Suprapubic skin (tissue), 4 donors: ENCODE measurements around the gene HIVEP3. TPM values are rescaled to one million over a fixed set of nuclear protein-coding genes. Genes with fewer than 3 reads are reported as not detected.

ENCODE experiments used
- DNase-seq, 2 donors: peaks; one replicate each; pipeline ENCODE4 v3.0.0-alpha.2; 2019; ENCODE audit warnings: low spot score in 2 of 2
- H3K27ac ChIP-seq: fragments of 200-600 bp; sonication (generic); one replicate; pipeline ENCODE4 v1.5.1; 2019
- H3K27me3 ChIP-seq: fragments of 200-600 bp; sonication (generic); one replicate; pipeline ENCODE4 v1.5.1; 2019
- H3K36me3 ChIP-seq: fragments of 200-600 bp; sonication (generic); one replicate; pipeline ENCODE4 v1.5.1; 2019
- H3K4me1 ChIP-seq: fragments of 200-600 bp; sonication (generic); one replicate; pipeline ENCODE4 v1.5.1; 2019
- H3K4me3 ChIP-seq: fragments of 200-600 bp; sonication (generic); one replicate; pipeline ENCODE4 v1.5.1; 2019; ENCODE audit warnings: mild to moderate bottlenecking
- H3K9me3 ChIP-seq: fragments of 200-600 bp; sonication (generic); one replicate; pipeline ENCODE4 v1.5.1; 2019
- CTCF ChIP-seq, 2 donors: fragments of 200-600 bp in 1 of 2; fragments of 450-650 bp in 1 of 2; sonication (generic) in 1 of 2; IDR thresholded peaks; one replicate each; pipeline ENCODE4 v1.5.1; 2016 to 2019; ENCODE audit warnings: antibody characterized with exemption in 2 of 2, mild to moderate bottlenecking in 1 of 2, moderate library complexity in 1 of 2
- EP300 ChIP-seq: sonication (generic); formaldehyde crosslinking; IDR thresholded peaks from one replicate; pipeline ENCODE4 v1.6.1; 2017; ENCODE audit warnings: antibody characterized with exemption
- POLR2A ChIP-seq, 2 donors: fragments of 450-650 bp; IDR thresholded peaks; one replicate each; pipeline ENCODE4 v1.6.1; 2017; ENCODE audit warnings: antibody characterized with exemption in 2 of 2, mild to moderate bottlenecking in 2 of 2, moderate library complexity in 2 of 2
- POLR2AphosphoS5 ChIP-seq, 3 donors: sonication (generic); formaldehyde crosslinking; IDR thresholded peaks; one replicate each; pipeline ENCODE4 v1.6.1; 2017; ENCODE audit warnings: antibody characterized with exemption in 3 of 3
- WGBS: methylation state at CpG from one replicate; pipeline ENCODE4 v1.1.5; 2018; 5-methylcytosine and 5-hydroxymethylcytosine counted together
- total RNA-seq, 4 donors: library from RNA; depleted of rRNA; stranded (reverse); fragments of >200 nt; gene quantifications; one replicate each; pipeline ENCODE4 v1.1.0, GENCODE V29; 2016

The HIVEP3 gene
- total RNA-seq, 4 donors from 2014 or later: 11.3 to 23.9 (median 18.3) TPM

- no peak for TF ChIP-seq POLR2A (IDR thresholded peaks at IDR 0.05)
- TF ChIP-seq EP300: no peak
- TF ChIP-seq POLR2AphosphoS5 (IDR thresholded peaks at IDR 0.05): no peak
- no peak for TF ChIP-seq CTCF (IDR thresholded peaks at IDR 0.05)
- Histone ChIP-seq H3K4me1 (peaks cover 23% of the 10 kb centered on the region), H3K36me3 (no peaks in the 10 kb centered on the region), H3K4me3 (no peak overlapping the region), H3K9me3 (no peaks in the 10 kb centered on the region), H3K27ac (no peak overlapping the region), H3K27me3 (no peaks in the 10 kb centered on the region)
- DNase-seq: no peak
- 61% methylated on average over 3 of the region's 3 CpGs for WGBS
Observed at GRCh38 chr1:41784531-41785274, 134.0 kb downstream of the HIVEP3 start.

DNA sequence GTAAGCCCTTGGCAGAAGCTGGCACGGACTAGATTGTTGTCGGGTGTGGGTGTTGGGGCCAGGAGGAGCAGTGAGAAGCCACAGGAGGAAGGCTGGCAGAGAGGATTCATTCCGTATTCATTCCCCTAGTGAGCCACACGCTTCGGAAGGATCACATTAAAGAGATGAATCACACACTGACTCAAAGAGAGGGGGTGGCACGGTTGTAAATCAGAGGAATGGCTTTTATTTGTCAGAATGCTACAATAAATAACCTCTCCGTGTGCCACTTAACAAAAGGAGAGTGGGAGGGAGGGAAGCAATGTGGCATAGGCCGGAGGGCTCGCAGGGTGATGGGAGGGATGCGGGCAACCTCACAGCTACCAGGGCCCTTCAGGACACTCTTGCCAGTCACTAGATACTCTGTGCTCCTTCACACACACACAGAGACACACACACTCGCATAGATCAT lies 135.5 kb downstream of the HIVEP3 start:
- Histone ChIP-seq H3K4me1 (peaks cover 23% of the 10 kb centered on the region), H3K27me3 (no peaks in the 10 kb centered on the region), H3K9me3 (no peaks in the 10 kb centered on the region), H3K4me3 (no peak overlapping the region), H3K27ac (no peak overlapping the region), H3K36me3 (no peaks in the 10 kb centered on the region)
- WGBS: 28% methylated on average over 11 of the region's 11 CpGs
- no peak for DNase-seq
- no peak for TF ChIP-seq EP300
- TF ChIP-seq CTCF (IDR thresholded peaks at IDR 0.05): no peak
- no peak for TF ChIP-seq POLR2A (IDR thresholded peaks at IDR 0.05)
- no peak for TF ChIP-seq POLR2AphosphoS5 (IDR thresholded peaks at IDR 0.05)

GRCh38 chr1:41780916-41781315 lies 137.8 kb downstream of the HIVEP3 start:
- 99% methylated on average over 3 of the region's 3 CpGs for WGBS
- no peaks in the 10 kb centered on the region for H3K36me3 ChIP-seq
- TF ChIP-seq POLR2A (IDR thresholded peaks at IDR 0.05) (no peak), CTCF (IDR thresholded peaks at IDR 0.05) (no peak), EP300 (no peak), POLR2AphosphoS5 (IDR thresholded peaks at IDR 0.05) (no peak)
- no peaks in the 10 kb centered on the region for H3K9me3 ChIP-seq
- DNase-seq: no peak
- H3K27ac ChIP-seq: no peak overlapping the region
- H3K27me3 ChIP-seq: no peaks in the 10 kb centered on the region
- peaks cover 30% of the 10 kb centered on the region for H3K4me1 ChIP-seq
- H3K4me3 ChIP-seq: no peak overlapping the region

GRCh38 chr1:41780322-41780721 lies 138.4 kb downstream of the HIVEP3 start:
- no peak for DNase-seq
- no peak for TF ChIP-seq POLR2A (IDR thresholded peaks at IDR 0.05)
- no peak for TF ChIP-seq EP300
- TF ChIP-seq CTCF (IDR thresholded peaks at IDR 0.05): no peak
- no peak for TF ChIP-seq POLR2AphosphoS5 (IDR thresholded peaks at IDR 0.05)
- Histone ChIP-seq H3K9me3 (no peaks in the 10 kb centered on the region), H3K27me3 (no peaks in the 10 kb centered on the region), H3K4me1 (peaks cover 30% of the 10 kb centered on the region), H3K27ac (no peak overlapping the region), H3K4me3 (no peak overlapping the region), H3K36me3 (no peaks in the 10 kb centered on the region)
- WGBS: 85% methylated on average over 2 of the region's 2 CpGs

DNA sequence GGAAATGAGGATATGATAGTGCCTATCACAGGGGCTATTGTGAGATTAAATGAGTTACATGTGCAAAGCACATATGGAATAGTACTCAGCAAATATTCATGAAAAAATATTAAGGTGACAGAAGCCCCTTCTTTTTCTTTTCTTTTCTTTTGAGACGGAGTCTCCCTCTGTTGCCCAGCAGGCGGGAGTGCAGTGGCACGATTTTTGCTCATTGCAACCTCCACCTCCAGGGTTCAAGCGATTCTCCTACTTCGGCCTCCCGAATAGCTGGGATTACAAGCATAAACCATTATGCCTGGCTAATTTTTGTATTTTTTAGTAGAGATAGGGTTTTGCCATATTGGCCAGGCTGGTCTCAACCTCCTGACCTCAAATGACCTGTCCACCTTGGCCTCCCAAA lies 139.4 kb downstream of the HIVEP3 start:
- H3K36me3 ChIP-seq: no peaks in the 10 kb centered on the region
- no peak overlapping the region for H3K27ac ChIP-seq
- peaks cover 24% of the 10 kb centered on the region for H3K4me1 ChIP-seq
- TF ChIP-seq EP300 (no peak), POLR2A (IDR thresholded peaks at IDR 0.05) (no peak), CTCF (IDR thresholded peaks at IDR 0.05) (no peak), POLR2AphosphoS5 (IDR thresholded peaks at IDR 0.05) (no peak)
- WGBS: 97% methylated on average over 6 of the region's 6 CpGs
- H3K27me3 ChIP-seq: no peaks in the 10 kb centered on the region
- DNase-seq: no peak
- no peak overlapping the region for H3K4me3 ChIP-seq
- H3K9me3 ChIP-seq: no peaks in the 10 kb centered on the region
